Measurements from ENCODE around the gene CHRNA7.

Gene CHRNA7

GRCh38 chr15:32053719-32054118 is 23.4 kb downstream of the CHRNA7 start:
- Histone ChIP-seq H2AFZ (ENCODE audit: low read length) (no peak overlapping the region), H3K4me3 (ENCODE audit: low read depth, low read length, poor library complexity, severe bottlenecking) (no peak overlapping the region), H3K79me2 (ENCODE audit: insufficient read depth, low read length) (no peaks in the 10 kb centered on the region), H3K9me2 (ENCODE audit: low read depth, low read length) (no peaks in the 10 kb centered on the region), H3K4me2 (ENCODE audit: low read length) (no peak overlapping the region), H3F3A (ENCODE audit: insufficient read depth, low read length) (no peaks in the 10 kb centered on the region), H3K9me3 (ENCODE audit: low read length) (no peaks in the 10 kb centered on the region), H3K27me3 (ENCODE audit: insufficient read depth, low read length) (no peaks in the 10 kb centered on the region), H3K36me3 (ENCODE audit: insufficient read depth, low read length) (no peaks in the 10 kb centered on the region), H3K4me1 (ENCODE audit: insufficient read depth, low read length, severe bottlenecking) (no peaks in the 10 kb centered on the region), H3K27ac (ENCODE audit: low read depth, low read length, poor library complexity, severe bottlenecking) (no peak overlapping the region), H3K9ac (ENCODE audit: low read length) (no peak overlapping the region), H4K20me1 (ENCODE audit: insufficient read depth, low read length) (no peaks in the 10 kb centered on the region)
- no peak for TF ChIP-seq EZH2 (IDR thresholded peaks at IDR 0.05; ENCODE audit: borderline replicate concordance, low read length)
- TF ChIP-seq, protein P1, sequence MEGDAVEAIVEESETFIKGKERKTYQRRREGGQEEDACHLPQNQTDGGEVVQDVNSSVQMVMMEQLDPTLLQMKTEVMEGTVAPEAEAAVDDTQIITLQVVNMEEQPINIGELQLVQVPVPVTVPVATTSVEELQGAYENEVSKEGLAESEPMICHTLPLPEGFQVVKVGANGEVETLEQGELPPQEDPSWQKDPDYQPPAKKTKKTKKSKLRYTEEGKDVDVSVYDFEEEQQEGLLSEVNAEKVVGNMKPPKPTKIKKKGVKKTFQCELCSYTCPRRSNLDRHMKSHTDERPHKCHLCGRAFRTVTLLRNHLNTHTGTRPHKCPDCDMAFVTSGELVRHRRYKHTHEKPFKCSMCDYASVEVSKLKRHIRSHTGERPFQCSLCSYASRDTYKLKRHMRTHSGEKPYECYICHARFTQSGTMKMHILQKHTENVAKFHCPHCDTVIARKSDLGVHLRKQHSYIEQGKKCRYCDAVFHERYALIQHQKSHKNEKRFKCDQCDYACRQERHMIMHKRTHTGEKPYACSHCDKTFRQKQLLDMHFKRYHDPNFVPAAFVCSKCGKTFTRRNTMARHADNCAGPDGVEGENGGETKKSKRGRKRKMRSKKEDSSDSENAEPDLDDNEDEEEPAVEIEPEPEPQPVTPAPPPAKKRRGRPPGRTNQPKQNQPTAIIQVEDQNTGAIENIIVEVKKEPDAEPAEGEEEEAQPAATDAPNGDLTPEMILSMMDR (IDR thresholded peaks at IDR 0.05; ENCODE audit: low read length) = no peak

DNA sequence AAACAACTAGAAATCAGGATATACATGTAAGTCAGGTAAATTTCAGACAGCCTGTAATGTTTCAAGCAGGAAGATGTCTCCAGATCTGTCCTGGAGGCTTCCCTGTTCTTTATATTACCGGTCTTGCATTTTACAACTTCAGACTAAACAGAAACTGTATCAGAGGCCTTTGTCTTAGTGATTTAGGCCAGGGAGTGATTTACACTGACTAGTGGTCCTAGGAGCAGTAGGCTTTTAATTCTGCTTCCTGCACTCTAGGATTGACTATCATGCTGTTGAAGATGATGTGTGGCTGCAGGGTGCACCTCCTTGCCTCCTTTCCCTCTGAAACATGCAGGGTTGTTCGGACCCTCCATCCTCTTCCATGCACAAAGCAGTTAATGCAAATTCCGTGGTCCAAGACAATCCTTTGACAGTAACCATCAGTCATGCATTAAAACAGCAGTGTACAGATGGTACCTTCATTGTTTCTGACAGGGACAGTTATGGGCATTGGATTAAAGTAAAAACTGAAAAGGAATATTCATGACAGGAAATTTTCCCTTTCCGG is 27.6 kb downstream of the CHRNA7 start:
- H3K27ac ChIP-seq (ENCODE audit: low read depth, low read length, poor library complexity, severe bottlenecking) = no peak overlapping the region
- no peaks in the 10 kb centered on the region for H3K9me2 ChIP-seq (ENCODE audit: low read depth, low read length)
- H4K20me1 ChIP-seq (ENCODE audit: insufficient read depth, low read length) = no peaks in the 10 kb centered on the region
- no peak overlapping the region for H3K4me3 ChIP-seq (ENCODE audit: low read depth, low read length, poor library complexity, severe bottlenecking)
- no peak overlapping the region for H3K9ac ChIP-seq (ENCODE audit: low read length)
- no peaks in the 10 kb centered on the region for H3F3A ChIP-seq (ENCODE audit: insufficient read depth, low read length)
- no peaks in the 10 kb centered on the region for H3K79me2 ChIP-seq (ENCODE audit: insufficient read depth, low read length)
- no peaks in the 10 kb centered on the region for H3K27me3 ChIP-seq (ENCODE audit: insufficient read depth, low read length)
- H3K4me2 ChIP-seq (ENCODE audit: low read length) = no peak overlapping the region
- TF ChIP-seq, protein P1 (IDR thresholded peaks at IDR 0.05; ENCODE audit: low read length) = no peak
- TF ChIP-seq EZH2 (IDR thresholded peaks at IDR 0.05; ENCODE audit: borderline replicate concordance, low read length) = no peak
- no peaks in the 10 kb centered on the region for H3K9me3 ChIP-seq (ENCODE audit: low read length)
- no peak overlapping the region for H2AFZ ChIP-seq (ENCODE audit: low read length)
- H3K4me1 ChIP-seq (ENCODE audit: insufficient read depth, low read length, severe bottlenecking) = no peaks in the 10 kb centered on the region
- H3K36me3 ChIP-seq (ENCODE audit: insufficient read depth, low read length) = no peaks in the 10 kb centered on the region

GRCh38 chr15:32060706-32061105 is 30.4 kb downstream of the CHRNA7 start:
- Histone ChIP-seq H3K27ac (ENCODE audit: low read depth, low read length, poor library complexity, severe bottlenecking) (no peak overlapping the region), H3K9me3 (ENCODE audit: low read length) (no peaks in the 10 kb centered on the region), H2AFZ (ENCODE audit: low read length) (no peak overlapping the region), H3K27me3 (ENCODE audit: insufficient read depth, low read length) (no peaks in the 10 kb centered on the region), H4K20me1 (ENCODE audit: insufficient read depth, low read length) (no peaks in the 10 kb centered on the region), H3F3A (ENCODE audit: insufficient read depth, low read length) (no peaks in the 10 kb centered on the region), H3K4me3 (ENCODE audit: low read depth, low read length, poor library complexity, severe bottlenecking) (no peak overlapping the region), H3K79me2 (ENCODE audit: insufficient read depth, low read length) (no peaks in the 10 kb centered on the region), H3K36me3 (ENCODE audit: insufficient read depth, low read length) (no peaks in the 10 kb centered on the region), H3K9me2 (ENCODE audit: low read depth, low read length) (no peaks in the 10 kb centered on the region), H3K9ac (ENCODE audit: low read length) (no peak overlapping the region), H3K4me1 (ENCODE audit: insufficient read depth, low read length, severe bottlenecking) (no peaks in the 10 kb centered on the region), H3K4me2 (ENCODE audit: low read length) (no peak overlapping the region)
- TF ChIP-seq, protein P1 (IDR thresholded peaks at IDR 0.05; ENCODE audit: low read length) = no peak
- TF ChIP-seq EZH2 (IDR thresholded peaks at IDR 0.05; ENCODE audit: borderline replicate concordance, low read length) = no peak

All from OCI-LY1 (cell line).